D721Med (cell line): ENCODE results near the gene SLC6A14.

Experiments
- DNase-seq: peaks from one replicate; pipeline ENCODE4 v3.0.0; 2011; ENCODE audit warnings: low spot score; ENCODE audit not compliant: insufficient read length
- FAIRE-seq: peaks from 2 replicates; lab custom pipeline; 2011; peaks lifted over from hg19 to GRCh38; lab: Jason Lieb, UNC
- TF ChIP-seq, protein P1 (sequence below): IDR thresholded peaks from 2 replicates; pipeline ENCODE4 v1.5.1; 2012; ENCODE audit warnings: mild to moderate bottlenecking, control low read depth; ENCODE audit not compliant: insufficient read depth; ENCODE audit errors: missing control alignments

The SLC6A14 gene, protein sequence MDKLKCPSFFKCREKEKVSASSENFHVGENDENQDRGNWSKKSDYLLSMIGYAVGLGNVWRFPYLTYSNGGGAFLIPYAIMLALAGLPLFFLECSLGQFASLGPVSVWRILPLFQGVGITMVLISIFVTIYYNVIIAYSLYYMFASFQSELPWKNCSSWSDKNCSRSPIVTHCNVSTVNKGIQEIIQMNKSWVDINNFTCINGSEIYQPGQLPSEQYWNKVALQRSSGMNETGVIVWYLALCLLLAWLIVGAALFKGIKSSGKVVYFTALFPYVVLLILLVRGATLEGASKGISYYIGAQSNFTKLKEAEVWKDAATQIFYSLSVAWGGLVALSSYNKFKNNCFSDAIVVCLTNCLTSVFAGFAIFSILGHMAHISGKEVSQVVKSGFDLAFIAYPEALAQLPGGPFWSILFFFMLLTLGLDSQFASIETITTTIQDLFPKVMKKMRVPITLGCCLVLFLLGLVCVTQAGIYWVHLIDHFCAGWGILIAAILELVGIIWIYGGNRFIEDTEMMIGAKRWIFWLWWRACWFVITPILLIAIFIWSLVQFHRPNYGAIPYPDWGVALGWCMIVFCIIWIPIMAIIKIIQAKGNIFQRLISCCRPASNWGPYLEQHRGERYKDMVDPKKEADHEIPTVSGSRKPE

DNA sequence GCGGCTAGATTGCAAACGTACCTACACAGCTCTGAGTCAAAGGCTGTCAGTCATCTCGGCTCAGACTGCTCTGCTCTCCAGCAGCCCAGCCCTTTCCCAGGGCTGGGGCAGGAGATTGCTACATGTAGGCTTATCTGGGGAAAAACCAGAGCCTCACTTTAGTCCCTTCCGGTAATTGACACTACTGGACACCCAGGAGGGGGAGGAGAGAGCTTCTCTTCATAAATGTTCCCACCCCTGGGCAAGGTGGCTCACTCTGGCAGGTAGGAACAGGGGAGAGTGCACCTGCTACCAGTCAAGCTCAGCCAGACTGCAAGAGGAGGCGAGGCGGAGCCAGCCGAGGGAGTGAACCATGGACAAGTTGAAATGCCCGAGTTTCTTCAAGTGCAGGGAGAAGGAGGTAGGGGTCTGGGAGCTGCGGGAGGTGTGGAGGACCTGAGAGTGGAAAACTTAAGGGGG is at the start of gene SLC6A14:
Gene SLC6A14 (plus strand): TSS at position 249 of the 459 bp plus-strand sequence. CDS start 104 bp downstream, at position 353.
- no peak for DNase-seq
- FAIRE-seq, result no peak

DNA sequence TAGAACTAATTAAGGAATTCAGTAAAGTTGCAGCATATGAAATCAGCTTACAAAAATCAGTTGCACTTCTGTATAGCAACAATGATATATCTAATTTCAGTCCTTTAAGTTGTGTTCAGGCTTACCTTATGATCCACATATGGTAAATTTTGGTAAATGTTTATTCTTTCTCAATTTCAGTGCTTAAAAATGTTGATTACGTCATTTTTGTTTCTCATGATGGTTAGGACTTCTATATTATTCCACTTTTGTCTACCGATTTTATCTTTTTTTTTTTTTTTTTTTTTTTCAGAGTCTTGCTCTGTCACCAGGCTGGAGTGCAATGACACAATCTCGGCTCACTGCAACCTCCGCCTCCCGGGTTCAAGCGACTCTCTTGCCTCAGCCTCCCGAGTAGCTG is 40.7 kb upstream of the SLC6A14 start:
- TF ChIP-seq, protein P1, sequence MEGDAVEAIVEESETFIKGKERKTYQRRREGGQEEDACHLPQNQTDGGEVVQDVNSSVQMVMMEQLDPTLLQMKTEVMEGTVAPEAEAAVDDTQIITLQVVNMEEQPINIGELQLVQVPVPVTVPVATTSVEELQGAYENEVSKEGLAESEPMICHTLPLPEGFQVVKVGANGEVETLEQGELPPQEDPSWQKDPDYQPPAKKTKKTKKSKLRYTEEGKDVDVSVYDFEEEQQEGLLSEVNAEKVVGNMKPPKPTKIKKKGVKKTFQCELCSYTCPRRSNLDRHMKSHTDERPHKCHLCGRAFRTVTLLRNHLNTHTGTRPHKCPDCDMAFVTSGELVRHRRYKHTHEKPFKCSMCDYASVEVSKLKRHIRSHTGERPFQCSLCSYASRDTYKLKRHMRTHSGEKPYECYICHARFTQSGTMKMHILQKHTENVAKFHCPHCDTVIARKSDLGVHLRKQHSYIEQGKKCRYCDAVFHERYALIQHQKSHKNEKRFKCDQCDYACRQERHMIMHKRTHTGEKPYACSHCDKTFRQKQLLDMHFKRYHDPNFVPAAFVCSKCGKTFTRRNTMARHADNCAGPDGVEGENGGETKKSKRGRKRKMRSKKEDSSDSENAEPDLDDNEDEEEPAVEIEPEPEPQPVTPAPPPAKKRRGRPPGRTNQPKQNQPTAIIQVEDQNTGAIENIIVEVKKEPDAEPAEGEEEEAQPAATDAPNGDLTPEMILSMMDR, result no peak
- DNase-seq (no peak), FAIRE-seq (no peak)

More for the DNA sequence above, at the start of gene SLC6A14:
- TF ChIP-seq, protein P1, result no peak

DNA sequence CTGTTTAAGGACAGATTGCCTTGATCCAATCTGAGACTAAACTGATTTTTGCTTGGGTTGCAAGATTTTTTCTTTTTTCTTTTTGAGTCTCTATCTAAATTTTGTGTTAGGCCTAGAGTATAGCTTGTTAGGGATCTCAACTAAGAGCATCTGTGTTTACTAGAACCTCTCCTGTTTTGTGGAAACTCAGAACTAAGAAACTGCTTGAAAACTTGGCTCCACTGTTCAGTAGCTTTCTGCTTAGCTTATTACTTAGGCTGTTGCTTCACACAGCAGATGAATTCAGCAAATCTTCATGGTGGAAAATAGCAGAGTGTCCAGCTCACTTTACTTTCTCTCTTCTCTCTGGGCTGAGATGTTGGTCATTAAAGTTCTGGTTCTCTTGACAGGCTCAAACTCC is 36.7 kb upstream of the SLC6A14 start:
- no peak for FAIRE-seq
- DNase-seq, result no peak
- TF ChIP-seq, protein P1, result no peak

DNA sequence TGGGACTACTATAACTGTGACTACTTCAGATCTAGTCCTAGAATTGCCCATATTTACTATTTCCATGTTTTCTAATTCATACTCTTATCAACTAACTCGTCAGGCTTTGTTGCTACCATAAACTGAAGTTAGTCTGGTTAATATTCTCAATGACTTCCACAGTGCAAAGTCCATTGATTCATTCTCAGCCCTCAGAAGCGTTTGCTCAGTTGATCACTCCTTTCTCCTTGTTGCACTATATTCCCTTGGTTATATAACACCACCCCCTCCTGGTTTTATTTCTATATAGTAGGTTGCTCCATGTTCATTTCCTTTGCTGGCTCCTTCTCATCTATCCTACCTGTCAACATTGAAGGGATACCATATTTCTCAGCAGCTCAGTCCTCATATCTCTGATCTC is 27.2 kb upstream of the SLC6A14 start:
- TF ChIP-seq, protein P1, result no peak
- no peak for DNase-seq
- no peak for FAIRE-seq

DNA sequence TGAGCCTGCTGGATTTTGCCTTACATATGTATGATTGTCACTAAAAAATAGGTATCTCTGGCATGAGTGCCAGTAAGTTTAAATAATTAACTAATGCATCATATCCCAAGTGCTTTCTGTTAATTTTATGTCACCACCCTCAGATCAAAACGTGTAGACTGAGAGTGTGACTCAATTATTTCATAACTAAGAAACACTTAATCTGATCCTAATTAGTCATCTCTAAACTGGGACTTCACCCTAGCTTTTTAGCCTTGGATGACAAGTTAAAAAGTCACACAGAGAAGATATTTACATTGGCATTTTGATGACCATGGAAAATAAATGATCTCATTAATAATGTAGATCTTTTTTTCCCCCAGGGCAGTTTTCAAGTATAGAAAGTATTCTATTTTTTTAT is 23.1 kb upstream of the SLC6A14 start:
- FAIRE-seq (no peak), DNase-seq (no peak)
- TF ChIP-seq, protein P1, result no peak

DNA sequence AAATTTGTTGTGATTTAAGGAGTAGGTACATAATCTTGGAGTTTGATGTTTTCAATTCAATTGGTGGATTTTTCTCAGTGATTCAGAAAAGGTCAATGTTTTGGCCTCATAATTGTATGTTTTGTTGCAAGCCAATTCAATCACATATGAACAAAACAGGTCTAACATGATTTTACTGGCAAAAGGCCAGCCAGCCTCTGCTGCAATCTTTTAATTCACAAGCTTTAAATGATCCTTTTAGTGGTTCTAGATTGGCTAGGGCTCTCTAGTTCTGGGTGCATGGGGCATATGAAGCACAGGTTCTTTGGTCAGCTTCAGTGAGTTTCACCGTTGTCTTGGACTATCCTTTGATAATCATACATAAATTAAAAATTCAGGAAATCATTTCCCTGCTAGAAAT is 19.2 kb upstream of the SLC6A14 start:
- TF ChIP-seq, protein P1, result no peak
- FAIRE-seq, result no peak
- DNase-seq, result no peak
